Right atrium auricular region (tissue), 2 donors: Measurements from ENCODE around the gene ALKAL2. TPM values are rescaled to one million over a fixed set of nuclear protein-coding genes. Genes with fewer than 3 reads are reported as not detected.

Experiments
- DNase-seq: peaks from one replicate; pipeline ENCODE4 v3.0.0-alpha.2; 2019; ENCODE audit warnings: low spot score
- H3K27ac ChIP-seq, 2 donors: fragments of 200-600 bp; sonication (generic); 1 replicate in 1 of 2; 2 replicates in 1 of 2; pipeline ENCODE4 v1.5.1; 2016 to 2019
- H3K27me3 ChIP-seq, 2 donors: fragments of 200-600 bp; sonication (generic); one replicate each; pipeline versions ENCODE4 v1.5.1 to v1.6.0; 2017 to 2019
- H3K36me3 ChIP-seq: fragments of 200-600 bp; sonication (generic); one replicate; pipeline ENCODE4 v1.5.1; 2016
- H3K4me1 ChIP-seq, 2 donors: fragments of 200-600 bp; sonication (generic); one replicate each; pipeline versions ENCODE4 v1.5.1 to v1.6.0; 2017 to 2019
- H3K4me3 ChIP-seq, 2 donors: fragments of 200-600 bp; sonication (generic); 1 replicate in 1 of 2; 2 replicates in 1 of 2; pipeline ENCODE4 v1.5.1; 2017 to 2019; ENCODE audit warnings: mild to moderate bottlenecking in 1 of 2, moderate library complexity in 1 of 2
- H3K9me3 ChIP-seq, 2 donors: fragments of 200-600 bp; sonication (generic); one replicate each; pipeline ENCODE4 v1.5.1; 2019
- CTCF ChIP-seq, 2 donors: fragments of 200-600 bp; sonication (generic); IDR thresholded peaks; one replicate each; pipeline ENCODE4 v1.5.1; 2019; ENCODE audit warnings: antibody characterized with exemption in 2 of 2
- total RNA-seq, 2 donors: library from RNA; depleted of rRNA; stranded (reverse); fragments of >200 nt; gene quantifications; one replicate each; pipeline ENCODE4 v1.1.0, GENCODE V29; 2016

Gene ALKAL2
- total RNA-seq, 2 donors from 2014 or later: 1.1 TPM; not detected in 1

DNA sequence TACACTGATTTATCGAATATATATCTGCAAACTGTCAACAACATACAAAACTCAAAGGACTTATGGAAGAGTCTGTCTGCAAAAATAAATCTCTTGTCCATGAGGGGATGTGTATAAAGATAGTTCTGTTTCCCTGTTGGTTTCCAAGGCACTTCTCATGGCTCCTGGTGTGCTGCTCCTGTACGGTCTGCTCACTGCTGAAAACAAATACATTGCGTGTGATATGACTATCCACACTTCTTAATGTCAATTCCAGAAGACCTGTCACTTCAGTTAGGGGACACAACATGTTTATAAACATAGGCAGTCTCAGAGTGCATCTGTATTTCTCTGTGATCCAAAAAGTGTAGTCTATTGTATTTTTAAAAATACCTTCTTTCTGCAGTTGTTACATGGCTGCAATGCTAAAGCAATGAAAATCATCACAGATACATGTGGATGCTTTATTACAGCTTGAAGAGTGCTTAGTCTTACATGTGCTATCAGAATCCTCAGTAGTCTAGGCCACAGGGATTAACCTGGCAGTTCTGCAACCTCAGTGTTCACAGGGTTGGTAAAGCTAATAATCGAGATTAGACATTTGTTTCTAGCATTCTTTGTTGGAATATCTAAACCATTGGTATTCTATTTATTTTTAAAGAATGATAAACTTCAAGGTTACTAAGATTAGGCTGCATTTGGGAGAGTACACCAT, 7.8 kb downstream of the ALKAL2 start:
- Histone ChIP-seq H3K9me3 (no peaks in the 10 kb centered on the region), H3K27me3 (no peaks in the 10 kb centered on the region), H3K4me1 (no peaks in the 10 kb centered on the region), H3K27ac (peak overlapping the region in 1 of 2 donors; percentile 0), H3K4me3 (no peak overlapping the region), H3K36me3 (peaks cover 45% of the 10 kb centered on the region)
- no peak for TF ChIP-seq CTCF (IDR thresholded peaks at IDR 0.05)
- DNase-seq: no peak

DNA sequence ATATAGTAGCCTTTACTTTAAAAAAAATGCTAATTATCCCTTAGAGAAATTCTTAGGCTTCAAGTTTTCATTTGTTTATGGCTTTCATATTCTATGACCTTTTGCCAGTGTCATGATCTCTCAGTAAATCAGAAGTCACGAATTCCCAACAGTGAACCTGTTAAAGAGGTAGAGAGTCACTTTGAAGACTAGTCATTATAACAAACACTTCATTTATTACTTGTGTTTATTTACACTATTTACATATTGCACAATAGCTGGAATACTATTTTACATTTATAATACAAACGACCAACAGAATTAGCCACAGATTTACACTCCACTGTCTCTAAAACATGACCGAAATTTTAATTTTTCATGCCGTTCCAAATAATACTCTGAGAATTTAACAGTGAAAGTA, 8.5 kb downstream of the ALKAL2 start:
- H3K4me3 ChIP-seq: no peak overlapping the region

GRCh38 chr2:278927-279320, 9.0 kb downstream of the ALKAL2 start:
- no peak for DNase-seq
- no peak for TF ChIP-seq CTCF (IDR thresholded peaks at IDR 0.05)
- Histone ChIP-seq H3K27ac (no peak overlapping the region), H3K9me3 (no peaks in the 10 kb centered on the region), H3K4me1 (no peaks in the 10 kb centered on the region), H3K27me3 (no peaks in the 10 kb centered on the region), H3K4me3 (no peak overlapping the region), H3K36me3 (peaks cover 47% of the 10 kb centered on the region)

More for the DNA sequence above, 8.5 kb downstream of the ALKAL2 start:
- Histone ChIP-seq H3K36me3 (peaks cover 45% of the 10 kb centered on the region), H3K4me1 (no peaks in the 10 kb centered on the region), H3K27ac (no peak overlapping the region), H3K27me3 (no peaks in the 10 kb centered on the region), H3K9me3 (no peaks in the 10 kb centered on the region)
- TF ChIP-seq CTCF (IDR thresholded peaks at IDR 0.05): no peak
- DNase-seq: no peak

GRCh38 chr2:278312-278926, 9.5 kb downstream of the ALKAL2 start:
- Histone ChIP-seq H3K27me3 (no peaks in the 10 kb centered on the region), H3K4me1 (no peaks in the 10 kb centered on the region), H3K9me3 (no peaks in the 10 kb centered on the region), H3K4me3 (no peak overlapping the region), H3K27ac (no peak overlapping the region), H3K36me3 (peaks cover 49% of the 10 kb centered on the region)
- no peak for DNase-seq
- TF ChIP-seq CTCF (IDR thresholded peaks at IDR 0.05): no peak

GRCh38 chr2:275466-275865, 12.4 kb downstream of the ALKAL2 start:
- H3K4me1 ChIP-seq: no peaks in the 10 kb centered on the region
- no peaks in the 10 kb centered on the region for H3K9me3 ChIP-seq
- H3K36me3 ChIP-seq: peaks cover 49% of the 10 kb centered on the region
- no peak overlapping the region for H3K4me3 ChIP-seq
- H3K27ac ChIP-seq: no peak overlapping the region
- no peak for DNase-seq
- TF ChIP-seq CTCF (IDR thresholded peaks at IDR 0.05): no peak
- H3K27me3 ChIP-seq: no peaks in the 10 kb centered on the region
